GM23338 (cell line): Measurements from ENCODE around the gene LRP1-AS.

Source experiments
- CREB1 ChIP-seq: fragments of 250-450 bp; sonication (Bioruptor Pico); IDR thresholded peaks from 2 replicates; pipeline ENCODE4 v1.5.0; 2020; ENCODE audit warnings: low read depth, mild to moderate bottlenecking, moderate library complexity
- CTCF ChIP-seq, 2 experiments: fragments of 200-600 bp in 1 of 2; sonication (generic) in 1 of 2; conservative IDR thresholded peaks; 2 replicates each; pipeline versions ENCODE4 v1.5.1 to v1.6.1; 2016 to 2017; ENCODE audit warnings: antibody characterized with exemption in 2 of 2, low read depth in 2 of 2, mild to moderate bottlenecking in 2 of 2, moderate library complexity in 1 of 2
- EZH2 ChIP-seq: fragments of 200-600 bp; sonication (generic); IDR thresholded peaks from one replicate; pipeline ENCODE4 v1.8.0; 2017; ENCODE audit warnings: antibody characterized with exemption, mild to moderate bottlenecking, low read depth; ENCODE audit not compliant: unreplicated experiment
- EZH2phosphoT487 ChIP-seq: fragments of 200-600 bp; sonication (generic); IDR thresholded peaks from one replicate; pipeline ENCODE4 v1.8.1; 2018; ENCODE audit warnings: antibody characterized with exemption; ENCODE audit not compliant: unreplicated experiment
- JUNB ChIP-seq: IDR thresholded peaks from one replicate; pipeline ENCODE4 v1.6.1; 2016; ENCODE audit warnings: antibody characterized with exemption; ENCODE audit not compliant: unreplicated experiment
- NANOG ChIP-seq: IDR thresholded peaks from 2 replicates; pipeline ENCODE4 v1.6.1; 2016; ENCODE audit warnings: antibody characterized with exemption, borderline replicate concordance
- POLR2AphosphoS5 ChIP-seq: IDR thresholded peaks from 2 replicates; pipeline ENCODE4 v1.6.1; 2016; ENCODE audit warnings: antibody characterized with exemption, low read depth
- REST ChIP-seq: IDR thresholded peaks from one replicate; pipeline ENCODE4 v1.6.1; 2018; ENCODE audit warnings: antibody characterized with exemption; ENCODE audit not compliant: unreplicated experiment
- STAT1 ChIP-seq: IDR thresholded peaks from one replicate; pipeline ENCODE4 v1.6.1; 2016; ENCODE audit warnings: antibody characterized with exemption; ENCODE audit not compliant: unreplicated experiment
- ZNF114 ChIP-seq: fragments of 250-450 bp; sonication (Bioruptor Pico); IDR thresholded peaks from 2 replicates; pipeline ENCODE4 v1.5.0; 2020; ENCODE audit warnings: mild to moderate bottlenecking, moderate library complexity
- ZNF331 ChIP-seq: fragments of 250-450 bp; sonication (Bioruptor Pico); IDR thresholded peaks from 2 replicates; pipeline ENCODE4 v1.5.0; 2020; ENCODE audit warnings: low read depth, mild to moderate bottlenecking, moderate library complexity
- ZNF462 ChIP-seq: fragments of 250-450 bp; sonication (Bioruptor Pico); IDR thresholded peaks from 2 replicates; pipeline ENCODE4 v1.5.0; 2020; ENCODE audit warnings: mild to moderate bottlenecking, moderate library complexity

GRCh38 chr12:57158186-57158585, 10.8 kb upstream of the LRP1-AS start:
- TF ChIP-seq CTCF (conservative IDR thresholded peaks at IDR 0.05; ENCODE audit: low read depth in 2 of 2) (no peak), EZH2 (no peak), ZNF462 (CRISPR knock-in tag) (no peak), CREB1 (CRISPR knock-in tag) (no peak), POLR2AphosphoS5 (no peak), REST (no peak), ZNF331 (CRISPR knock-in tag) (no peak), JUNB (no peak), STAT1 (no peak), ZNF114 (CRISPR knock-in tag) (no peak), EZH2phosphoT487 (no peak), NANOG (no peak)
